ENCODE results near the gene VDAC2.
"Not testable (repeated sequence)": the region's sequence is repeated elsewhere in the genome, so short reads cannot be mapped to it uniquely, and the experiment has no call there.

The VDAC2 gene

DNA sequence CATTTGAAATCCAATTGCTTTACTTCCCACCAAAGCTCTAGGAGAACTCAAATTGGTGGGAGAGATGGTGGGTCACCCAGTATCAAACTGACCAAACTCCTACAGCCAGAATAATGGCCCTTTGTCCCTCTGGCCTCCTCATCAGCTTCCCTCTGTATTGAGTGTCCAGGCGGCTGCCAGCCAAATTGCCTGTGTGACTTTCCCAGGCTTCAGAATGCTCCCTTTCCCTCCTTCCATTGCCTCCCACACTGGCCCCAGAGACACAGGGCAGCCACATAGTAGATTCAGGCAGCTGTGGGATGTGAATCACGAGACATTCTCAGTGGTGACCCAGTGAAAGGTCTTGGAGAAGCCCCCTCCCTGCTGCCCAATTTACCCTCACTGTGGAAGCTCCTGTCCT is 12.7 kb upstream of the VDAC2 start:
- DNase-seq (ENCODE audit: extremely low read depth in 1 of 2, low read depth in 1 of 2): no peak

DNA sequence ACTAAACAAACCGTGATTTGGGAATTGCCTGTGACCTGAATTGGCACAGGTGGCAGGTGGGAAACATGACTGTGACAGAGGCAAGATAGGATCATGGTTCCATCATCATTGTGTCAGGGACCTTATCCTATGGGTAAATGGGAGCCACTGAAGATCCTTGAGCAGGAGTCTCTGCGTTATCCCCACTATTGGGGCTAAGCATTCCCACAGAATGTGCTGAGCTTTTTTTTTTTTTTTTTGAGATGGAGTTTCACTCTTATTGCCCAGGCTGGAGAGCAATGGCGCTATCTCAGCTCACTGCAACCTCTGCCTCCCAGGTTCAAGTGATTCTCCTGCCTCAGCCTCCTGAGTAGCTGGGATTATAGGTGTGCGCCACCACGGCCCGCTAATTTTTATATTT is 10.6 kb upstream of the VDAC2 start:
- not testable (repeated sequence) for DNase-seq (ENCODE audit: extremely low read depth in 1 of 2, low read depth in 1 of 2)

DNA sequence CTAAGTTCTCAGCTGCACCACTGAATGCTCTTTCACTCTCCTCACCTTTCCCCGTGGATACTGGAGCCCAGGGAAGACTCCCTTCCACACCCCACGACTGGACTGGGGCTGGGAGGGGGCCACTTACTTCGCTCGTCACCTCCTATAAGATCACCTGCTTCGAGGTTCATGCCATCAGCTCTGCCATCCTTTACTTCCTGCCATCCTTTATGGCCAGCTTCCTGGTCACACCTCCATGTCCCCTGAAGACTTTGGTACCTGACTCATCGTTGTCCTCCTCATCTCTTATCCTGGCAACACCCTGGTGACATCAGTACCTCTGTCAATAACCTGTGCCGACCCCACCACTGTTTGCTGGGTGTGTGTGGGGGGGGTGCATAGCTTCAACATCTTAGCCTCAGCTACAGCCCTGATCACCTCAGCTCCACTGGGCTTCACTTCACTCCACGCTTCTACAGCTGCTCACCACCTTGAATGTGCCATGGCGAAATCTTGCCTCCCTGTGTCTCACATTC is 8.7 kb upstream of the VDAC2 start:
- no peak for DNase-seq (ENCODE audit: extremely low read depth in 1 of 2, low read depth in 1 of 2)

DNA sequence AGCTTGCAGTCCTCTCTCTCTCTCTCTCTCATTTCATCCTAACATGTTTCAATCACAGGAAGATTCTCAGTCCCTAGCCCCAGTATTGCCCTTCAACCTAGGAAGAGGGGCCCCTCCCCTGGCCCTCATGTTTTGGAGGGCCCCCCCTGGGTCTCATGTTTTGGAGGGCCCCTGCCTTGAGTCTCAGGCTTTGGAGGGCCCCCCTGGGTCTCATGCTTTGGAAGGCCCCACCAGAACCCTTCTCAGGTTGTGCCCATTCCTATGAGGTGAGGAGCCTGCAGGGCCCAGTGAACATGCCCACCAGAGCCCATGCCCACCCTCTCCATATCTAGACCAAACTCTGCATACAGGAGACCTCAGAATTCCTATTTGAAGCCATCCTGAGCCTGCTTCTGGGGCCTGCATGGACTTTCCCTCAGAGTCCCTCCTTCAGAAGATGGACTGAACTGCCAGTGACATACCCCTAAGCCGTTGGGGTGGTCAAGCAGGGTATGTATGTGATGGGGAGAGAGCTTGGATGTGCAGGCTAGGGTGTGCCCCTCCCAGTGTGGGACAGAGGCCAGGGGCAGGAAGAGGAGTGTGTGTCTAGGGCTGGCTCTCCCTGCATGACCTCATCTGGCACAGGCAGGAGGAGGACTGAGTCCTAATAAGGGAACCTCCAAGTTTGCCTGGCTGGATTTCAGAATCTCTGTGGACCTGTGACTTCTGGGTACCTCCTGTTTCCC is 8.1 kb upstream of the VDAC2 start:
- DNase-seq (ENCODE audit: extremely low read depth in 1 of 2, low read depth in 1 of 2): no peak

DNA sequence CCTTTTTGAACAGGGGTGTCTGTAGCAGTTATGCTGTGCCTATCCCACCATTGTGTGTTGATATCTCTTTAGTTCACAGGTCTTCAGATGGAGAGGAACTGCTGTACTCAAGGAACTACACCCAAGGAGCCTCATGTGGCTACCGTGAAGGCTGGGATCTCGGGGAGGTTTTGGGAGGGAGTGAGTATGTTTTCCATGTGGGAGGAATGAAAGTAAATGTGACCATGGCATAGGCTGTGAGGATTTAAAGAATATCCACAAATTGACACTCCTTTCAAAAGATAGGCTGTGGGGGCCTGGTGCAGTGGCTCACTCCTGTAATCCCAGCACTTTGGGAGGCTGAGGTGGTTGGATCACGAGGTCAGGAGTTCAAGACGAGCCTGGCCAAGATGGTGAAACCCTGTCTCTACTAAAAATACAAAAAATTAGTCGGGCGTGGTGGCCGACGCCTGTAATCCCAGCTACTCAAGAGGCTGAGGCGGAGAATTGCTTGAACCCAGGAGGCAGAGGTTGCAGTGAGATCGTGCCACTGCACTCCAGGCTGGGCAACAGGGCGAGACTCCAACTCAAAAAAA is 7.5 kb upstream of the VDAC2 start:
- DNase-seq (ENCODE audit: extremely low read depth in 1 of 2, low read depth in 1 of 2): not testable (repeated sequence)

DNA sequence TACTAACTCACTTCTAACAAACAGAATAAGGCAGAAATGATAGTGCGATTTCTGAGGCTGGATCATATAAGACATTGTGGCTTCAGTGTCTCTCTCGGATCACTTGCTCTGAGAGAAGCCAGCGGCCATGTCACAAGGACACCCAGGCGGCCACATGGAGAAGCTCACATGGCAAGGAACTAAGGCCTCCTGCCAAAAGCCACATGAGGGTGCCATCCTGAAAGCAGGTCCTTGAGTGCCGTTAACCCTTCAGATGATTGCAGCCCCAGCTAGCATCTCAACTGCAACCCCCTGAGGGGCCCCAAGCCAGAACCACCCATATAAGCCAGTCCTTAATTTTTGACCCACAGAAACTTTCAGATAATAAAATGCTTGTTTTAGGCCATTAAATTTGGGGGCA is 6.9 kb upstream of the VDAC2 start:
- no peak for DNase-seq (ENCODE audit: extremely low read depth in 1 of 2, low read depth in 1 of 2)

DNA sequence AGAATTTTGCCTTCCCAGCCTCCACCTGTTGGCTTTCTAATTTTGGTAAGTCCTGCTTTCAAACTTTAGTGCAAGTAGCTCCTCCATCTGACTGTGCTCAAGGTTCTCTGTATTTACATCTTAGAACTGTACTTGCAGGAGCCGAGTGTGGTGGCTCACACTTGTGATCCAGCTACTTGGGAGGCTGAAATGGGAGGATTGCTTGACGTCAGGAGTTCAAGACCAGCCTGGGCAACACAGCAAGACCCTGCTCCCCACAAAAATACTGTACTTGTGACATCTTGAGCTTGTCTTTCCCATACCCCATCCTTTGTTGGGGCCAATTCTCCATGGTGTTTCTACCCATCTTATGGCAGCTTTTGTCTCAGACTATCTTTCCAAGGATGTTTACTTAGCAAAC is 4.7 kb upstream of the VDAC2 start:
- DNase-seq (ENCODE audit: extremely low read depth in 1 of 2, low read depth in 1 of 2): no peak

DNA sequence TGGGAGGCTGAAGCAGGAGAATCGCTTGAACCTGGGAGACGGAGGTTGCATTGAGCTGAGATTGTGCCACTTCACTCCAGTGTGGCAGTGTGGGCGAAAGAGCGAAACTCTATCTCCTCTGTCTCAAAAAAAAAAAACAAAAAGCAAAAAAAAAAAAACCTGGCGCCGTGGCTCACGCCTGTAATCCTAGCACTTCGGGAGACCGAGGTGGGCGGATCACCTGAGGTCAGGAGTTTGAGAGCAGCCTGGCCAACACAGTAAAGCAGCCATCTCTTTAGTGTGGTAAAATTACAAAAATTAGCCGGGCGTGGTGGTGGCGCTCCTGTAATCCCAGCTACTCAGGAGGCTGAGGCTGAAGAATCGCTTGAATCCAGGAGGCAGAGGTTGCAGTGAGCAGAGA is 4.0 kb upstream of the VDAC2 start:
- not testable (repeated sequence) for DNase-seq (ENCODE audit: extremely low read depth in 1 of 2, low read depth in 1 of 2)

DNA sequence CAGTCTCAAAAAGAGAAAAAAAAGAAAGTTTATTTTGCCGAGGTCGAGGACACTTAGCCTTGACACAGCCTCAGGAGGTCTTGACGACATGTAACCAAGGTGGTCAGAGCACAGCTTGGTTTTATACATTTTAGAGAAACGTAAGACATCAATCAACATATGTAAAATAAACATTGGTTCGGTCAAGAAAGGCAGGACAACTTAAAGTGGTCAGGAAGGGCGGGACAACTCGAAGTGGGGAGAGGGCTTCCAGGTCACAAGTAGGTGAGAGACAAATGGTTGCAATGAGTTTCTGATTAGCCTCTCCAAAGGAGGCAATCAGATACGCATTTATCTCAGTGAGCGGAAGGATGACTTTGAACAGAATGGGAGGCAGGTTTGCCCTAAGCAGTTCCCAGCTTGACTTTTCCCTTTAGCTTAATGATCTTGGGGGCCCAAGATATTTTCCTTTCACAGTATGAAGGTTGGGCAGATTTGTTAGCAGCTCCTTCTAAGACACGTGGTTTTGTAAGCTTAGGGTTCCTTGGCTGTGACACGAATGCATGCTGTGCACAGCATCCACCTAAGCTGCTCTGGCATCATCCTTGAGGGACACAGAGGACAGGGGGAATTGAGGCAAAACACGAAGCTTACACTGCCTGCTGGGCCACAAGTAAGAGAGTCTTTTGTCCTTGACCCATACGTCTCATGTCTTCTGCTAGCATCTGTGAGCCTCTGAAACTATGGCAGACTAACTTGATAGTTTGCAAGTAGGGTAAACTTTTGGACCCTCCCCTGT is 3.3 kb upstream of the VDAC2 start:
- no peak for DNase-seq (ENCODE audit: extremely low read depth in 1 of 2, low read depth in 1 of 2)

DNA sequence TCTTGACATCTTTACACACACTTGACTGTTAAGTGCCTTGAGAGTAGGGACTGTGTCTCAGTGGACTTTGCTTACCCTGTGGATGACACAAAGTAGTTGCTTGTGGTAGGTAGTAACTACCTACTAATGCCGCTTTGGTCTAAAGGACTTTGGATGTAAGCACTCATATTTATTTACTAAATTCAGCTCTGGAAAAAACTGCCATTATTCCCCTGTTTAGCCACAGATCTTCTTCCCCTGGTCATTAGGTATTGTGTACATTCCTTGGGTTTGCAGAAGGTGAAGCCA is 2.8 kb upstream of the VDAC2 start:
- DNase-seq (ENCODE audit: extremely low read depth in 1 of 2, low read depth in 1 of 2): no peak

DNA sequence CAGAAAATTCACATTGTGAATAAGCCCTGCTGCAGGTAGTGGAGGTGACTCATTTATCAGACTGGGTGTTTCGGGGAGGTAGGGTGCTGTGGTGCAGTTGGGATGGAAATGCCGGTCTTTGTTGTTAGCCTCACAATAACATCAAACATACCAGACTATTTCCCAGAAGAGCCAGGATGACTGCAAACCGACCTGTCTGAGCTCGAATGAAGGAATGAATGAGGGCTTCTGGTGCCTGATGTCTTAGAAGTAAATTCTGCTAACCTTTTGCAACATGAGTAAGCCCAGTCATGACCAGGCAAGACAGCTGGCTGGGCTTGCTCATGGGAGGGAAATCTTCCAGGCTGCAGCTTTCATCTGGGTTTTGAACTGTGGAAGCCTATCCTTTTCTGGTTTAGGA is 2.4 kb upstream of the VDAC2 start:
- no peak for DNase-seq (ENCODE audit: extremely low read depth in 1 of 2, low read depth in 1 of 2)

DNA sequence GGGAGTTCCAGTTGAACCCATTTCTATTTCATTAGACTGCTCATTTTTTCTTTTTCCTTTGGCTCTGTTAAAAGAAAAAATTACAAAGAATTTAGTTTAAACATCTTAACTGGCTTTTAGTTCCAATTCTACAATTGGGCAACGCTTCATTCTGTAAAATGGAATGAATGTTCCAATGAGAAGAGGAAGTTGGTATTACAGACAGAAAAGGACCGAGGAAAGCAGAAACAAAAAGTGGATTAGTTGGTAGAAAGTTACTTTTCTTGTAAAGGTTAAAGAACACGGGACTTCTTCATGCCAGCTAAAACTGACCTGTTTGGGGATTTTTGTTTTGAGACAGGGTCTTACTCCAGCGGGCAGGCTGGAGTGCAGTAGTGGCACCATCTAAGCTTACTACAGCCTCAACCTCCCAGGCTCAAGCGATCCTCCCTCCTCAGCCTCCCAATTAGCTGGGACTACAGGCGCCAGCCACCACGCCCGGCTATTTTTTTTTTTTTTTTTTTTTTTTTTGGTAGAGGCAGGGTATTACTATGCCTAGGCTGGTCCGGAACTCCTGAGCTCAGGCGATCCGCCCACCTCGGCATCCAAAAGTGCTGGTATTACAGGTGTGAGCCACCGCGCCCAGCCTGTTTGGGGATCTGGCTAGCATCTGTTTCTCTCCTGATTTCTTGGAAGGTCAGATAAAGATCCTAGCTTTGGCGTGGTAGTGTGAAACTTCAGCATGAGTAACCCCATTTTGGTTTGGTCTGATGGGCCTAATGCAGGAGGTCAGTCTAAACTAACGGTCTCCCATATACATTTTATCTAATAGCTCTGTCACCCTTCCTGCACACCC is 1.3 kb upstream of the VDAC2 start:
- DNase-seq (ENCODE audit: extremely low read depth in 1 of 2, low read depth in 1 of 2): no peak

DNA sequence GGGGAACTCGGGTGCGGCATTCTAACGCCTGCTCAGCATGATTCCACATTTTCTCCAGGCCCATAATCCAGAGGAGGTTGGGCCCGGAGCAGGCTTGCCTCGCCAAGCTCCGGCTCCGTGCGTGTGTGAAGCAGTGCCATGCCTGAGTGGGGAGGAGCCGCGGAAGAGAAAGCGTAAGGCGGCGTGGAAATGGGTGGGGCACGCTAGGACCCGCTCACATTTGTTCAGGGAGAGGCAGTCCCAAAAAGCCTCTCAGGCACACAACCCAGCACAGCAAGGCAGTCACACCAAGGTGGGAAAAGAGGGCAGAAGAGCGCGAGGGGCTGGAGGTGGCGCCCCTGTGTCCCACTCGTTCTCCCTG is 695 bp upstream of the VDAC2 start:
- DNase-seq (ENCODE audit: extremely low read depth in 1 of 2, low read depth in 1 of 2): peak; percentile 54 to 56

DNA sequence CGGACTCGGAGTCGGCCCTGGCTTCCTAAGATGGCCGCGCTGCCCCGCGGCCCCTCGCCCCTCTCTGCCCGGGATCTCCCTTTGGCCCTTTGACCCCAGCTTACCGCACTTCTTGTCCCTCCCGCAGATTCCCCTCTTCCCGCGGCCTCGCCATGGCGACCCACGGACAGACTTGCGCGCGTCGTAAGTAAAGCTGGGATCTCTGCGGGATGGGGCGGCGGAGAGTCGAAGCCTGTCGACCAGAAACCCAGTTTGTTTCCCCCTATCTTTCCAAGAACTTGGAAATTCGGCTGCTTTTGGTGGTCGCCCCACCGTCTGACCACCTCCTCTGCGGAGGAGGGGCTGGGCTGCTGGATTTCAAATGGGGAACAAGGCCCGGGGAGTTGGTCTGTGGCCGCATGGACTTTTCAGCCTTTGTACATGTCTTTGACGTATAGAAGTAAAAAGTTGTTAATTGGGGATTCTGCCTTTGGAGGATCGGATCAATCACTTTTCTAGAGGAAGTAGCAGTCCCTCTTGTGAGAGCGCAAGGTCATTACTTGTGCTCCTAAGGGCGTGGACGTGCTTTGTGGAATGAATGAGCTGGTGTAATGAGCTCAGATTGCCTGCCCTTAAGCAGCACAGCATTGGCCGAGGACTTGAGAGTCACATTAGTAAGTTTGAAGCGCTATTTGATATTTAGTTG is 553 bp downstream of the VDAC2 start:
- no peak for DNase-seq (ENCODE audit: extremely low read depth in 1 of 2, low read depth in 1 of 2)

DNA sequence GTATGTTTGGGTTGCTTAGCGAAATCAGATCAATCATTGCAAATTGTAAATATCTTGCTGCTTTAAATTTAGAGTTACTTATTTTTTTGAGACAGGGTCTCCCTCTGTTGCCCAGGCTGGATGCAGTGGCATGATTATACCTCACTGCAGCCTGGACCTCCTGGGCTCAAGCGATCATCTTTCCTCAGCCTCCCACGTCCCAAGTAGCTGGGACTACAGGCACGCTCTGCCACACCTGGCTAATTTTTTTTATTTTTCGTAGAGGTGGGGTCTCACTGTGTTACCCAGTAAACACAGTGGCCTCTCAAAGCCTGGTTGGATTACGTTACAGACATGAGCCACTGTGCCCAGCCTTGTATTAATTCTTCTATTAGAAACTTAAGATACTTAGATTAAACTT is 1.7 kb downstream of the VDAC2 start:
- DNase-seq (ENCODE audit: extremely low read depth in 1 of 2, low read depth in 1 of 2): no peak

DNA sequence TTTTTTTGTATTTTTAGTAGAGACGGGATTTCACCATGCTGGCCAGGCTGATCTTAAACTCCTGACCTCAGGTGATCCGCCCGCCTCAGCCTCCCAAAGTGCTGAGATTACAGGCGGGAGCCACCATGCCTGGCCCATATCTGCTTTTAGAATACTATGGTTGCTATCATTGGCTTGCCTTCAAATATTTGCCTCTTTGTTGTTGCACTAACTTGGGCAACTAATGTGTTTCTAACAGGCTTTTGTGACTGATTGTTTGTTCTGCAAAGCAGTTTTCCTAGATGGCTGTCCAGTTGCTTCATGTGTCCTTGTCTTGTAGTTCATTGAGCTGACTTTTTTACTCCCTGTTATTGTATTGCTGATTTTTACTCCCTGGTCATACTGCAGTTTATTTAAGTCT is 9.7 kb downstream of the VDAC2 start:
- DNase-seq (ENCODE audit: extremely low read depth in 1 of 2, low read depth in 1 of 2): no peak

DNA sequence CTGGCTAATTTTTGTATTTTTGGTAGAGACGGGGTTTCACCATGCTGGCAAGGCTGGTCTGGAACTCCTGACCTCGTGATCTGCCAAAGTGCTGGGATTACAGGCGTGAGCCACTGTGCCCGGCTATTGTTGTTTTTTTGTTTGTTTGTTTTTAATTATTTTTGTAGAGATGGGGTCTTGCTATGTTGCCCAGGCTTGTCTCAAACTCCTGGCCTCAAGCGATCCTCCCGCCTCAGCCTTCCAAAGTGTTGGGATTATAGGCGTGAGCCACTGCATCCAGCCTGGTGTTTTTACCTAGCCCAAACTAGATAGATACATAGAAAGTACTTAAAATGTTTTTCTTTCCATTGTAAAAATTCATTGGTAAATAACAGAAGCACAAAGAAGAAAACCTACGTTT is 10.9 kb downstream of the VDAC2 start:
- DNase-seq (ENCODE audit: extremely low read depth in 1 of 2, low read depth in 1 of 2): not testable (repeated sequence)

DNA sequence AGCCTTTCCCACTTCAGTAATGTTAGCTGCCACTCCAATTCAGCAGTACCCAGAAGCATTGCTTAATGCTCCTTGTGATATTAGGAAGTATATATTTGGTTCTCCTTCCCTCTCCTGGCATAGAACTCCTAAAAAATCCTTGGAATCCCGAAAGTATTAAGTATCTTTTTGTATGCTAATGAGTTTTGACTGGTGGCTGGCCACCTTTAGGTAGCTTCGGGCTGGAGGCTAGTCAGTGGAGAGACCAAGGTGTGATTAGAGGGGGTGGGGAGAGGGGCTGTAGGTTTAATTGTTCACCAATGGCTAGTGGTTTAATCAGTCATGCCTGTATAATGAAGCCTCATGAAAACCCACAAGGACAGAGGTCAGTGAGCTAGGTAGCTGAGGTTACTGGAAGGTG is 12.9 kb downstream of the VDAC2 start:
- no peak for DNase-seq (ENCODE audit: extremely low read depth in 1 of 2, low read depth in 1 of 2)

DNA sequence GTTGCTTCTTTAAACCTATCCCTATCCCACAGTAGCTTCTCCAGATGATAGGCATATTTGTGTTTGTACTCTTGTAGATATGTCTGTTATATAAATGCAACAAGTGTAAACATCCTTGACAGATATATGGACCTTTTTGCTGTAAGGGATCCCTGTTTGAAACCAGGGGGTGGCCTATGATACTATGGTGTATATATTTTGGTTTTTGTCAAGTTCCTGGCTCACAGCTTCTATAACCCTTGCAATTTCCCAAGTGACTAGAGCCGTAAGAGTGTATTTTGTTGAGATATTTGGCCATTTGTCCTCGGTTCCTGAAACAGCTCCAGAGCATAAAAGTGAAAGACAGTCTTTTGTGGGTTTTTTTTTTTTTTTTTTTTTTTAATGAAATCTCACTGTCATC is 15.5 kb downstream of the VDAC2 start:
- no peak for DNase-seq (ENCODE audit: extremely low read depth in 1 of 2, low read depth in 1 of 2)

DNA sequence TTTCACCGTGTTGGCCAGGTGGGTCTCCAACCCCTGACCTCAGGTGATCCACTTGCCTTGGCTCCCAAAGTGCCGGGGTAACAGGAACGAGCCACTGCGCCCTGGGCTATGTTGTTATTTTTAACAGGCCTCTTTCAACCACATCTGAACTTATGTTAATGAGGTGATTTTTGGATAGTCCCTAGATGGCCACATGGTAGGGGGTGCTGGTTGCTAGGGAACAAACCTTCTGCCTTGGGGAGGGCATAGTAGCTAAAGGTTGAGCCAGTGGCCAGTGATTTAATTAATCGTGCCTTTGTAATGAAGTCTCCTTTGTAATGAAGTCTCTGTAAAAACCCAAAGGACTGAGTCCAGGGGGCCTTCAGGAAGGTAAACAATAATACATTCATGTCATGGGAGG is 16.1 kb downstream of the VDAC2 start:
- DNase-seq (ENCODE audit: extremely low read depth in 1 of 2, low read depth in 1 of 2): no peak

DNA sequence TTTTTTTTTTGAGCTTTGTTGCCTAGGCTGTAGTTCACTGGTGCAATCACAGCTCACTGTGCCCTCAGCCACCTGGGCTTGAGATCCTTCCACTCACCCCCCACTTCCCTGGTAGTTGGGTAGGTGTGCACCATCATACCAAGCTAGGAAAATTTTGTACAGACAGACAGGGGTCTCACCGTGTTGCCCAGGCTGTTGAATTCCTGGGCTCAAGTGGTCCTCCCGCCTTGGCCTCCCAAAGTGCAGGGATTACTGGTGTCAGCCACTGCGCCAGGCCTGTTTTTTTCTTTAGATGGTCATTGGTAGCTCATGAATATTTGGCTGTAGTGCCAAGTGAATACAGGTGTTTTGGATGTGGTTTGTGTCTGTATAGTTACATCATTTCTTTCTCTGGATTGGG is 17.7 kb downstream of the VDAC2 start:
- no peak for DNase-seq (ENCODE audit: extremely low read depth in 1 of 2, low read depth in 1 of 2)

Data from activated CD8-positive, alpha-beta memory T cell treated with anti-CD3 and anti-CD28 coated beads for 1 hour (primary cell).